DMS53 (cell line): ENCODE measurements around the gene TAF1.
"Not testable (repeated sequence)": the region's sequence is repeated elsewhere in the genome, so short reads cannot be mapped to it uniquely, and the experiment has no call there.

Experiments
- DNase-seq: peaks from one replicate; lab custom pipeline; 2025; lab: John Stamatoyannopoulos, UW

Gene TAF1

DNA sequence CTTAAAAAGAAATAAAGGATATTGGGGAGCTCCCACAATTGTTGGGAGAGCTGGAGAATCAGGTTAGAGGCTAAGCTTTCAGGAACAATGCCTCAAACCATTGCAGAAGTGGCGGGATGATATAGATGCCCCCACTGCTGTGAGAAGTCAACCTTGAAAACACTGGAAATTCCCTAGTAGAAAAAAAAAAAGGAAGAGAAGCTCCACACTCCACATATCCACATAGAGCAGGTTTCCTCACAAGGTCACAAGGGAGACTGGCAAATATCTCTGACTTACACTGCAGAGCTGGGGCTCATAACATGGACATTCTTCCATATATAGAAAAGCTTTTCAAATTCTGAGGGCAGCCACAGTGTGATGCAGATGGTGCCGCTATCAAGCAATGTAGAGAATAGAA lies 144.0 kb downstream of the TAF1 start:
- peak; percentile 27 for DNase-seq

DNA sequence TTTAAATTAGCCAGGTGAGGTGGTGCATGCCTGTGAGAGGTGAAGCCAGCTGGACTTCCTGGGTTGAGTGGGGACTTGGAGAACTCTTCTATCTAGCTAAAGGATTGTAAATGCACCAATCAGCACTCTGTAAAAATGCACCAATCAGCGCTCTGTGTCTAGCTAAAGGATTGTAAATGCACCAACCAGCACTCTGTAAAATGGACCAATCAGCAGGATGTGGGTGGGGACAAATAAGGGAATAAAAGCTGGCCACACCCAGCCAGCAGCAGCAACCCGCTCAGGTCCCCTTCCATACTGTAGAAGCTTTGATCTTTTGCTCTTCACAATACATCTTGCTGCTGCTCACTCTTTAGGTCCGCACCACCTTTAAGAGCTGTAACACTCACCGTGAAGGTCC lies 147.6 kb downstream of the TAF1 start:
- not testable (repeated sequence) for DNase-seq

DNA sequence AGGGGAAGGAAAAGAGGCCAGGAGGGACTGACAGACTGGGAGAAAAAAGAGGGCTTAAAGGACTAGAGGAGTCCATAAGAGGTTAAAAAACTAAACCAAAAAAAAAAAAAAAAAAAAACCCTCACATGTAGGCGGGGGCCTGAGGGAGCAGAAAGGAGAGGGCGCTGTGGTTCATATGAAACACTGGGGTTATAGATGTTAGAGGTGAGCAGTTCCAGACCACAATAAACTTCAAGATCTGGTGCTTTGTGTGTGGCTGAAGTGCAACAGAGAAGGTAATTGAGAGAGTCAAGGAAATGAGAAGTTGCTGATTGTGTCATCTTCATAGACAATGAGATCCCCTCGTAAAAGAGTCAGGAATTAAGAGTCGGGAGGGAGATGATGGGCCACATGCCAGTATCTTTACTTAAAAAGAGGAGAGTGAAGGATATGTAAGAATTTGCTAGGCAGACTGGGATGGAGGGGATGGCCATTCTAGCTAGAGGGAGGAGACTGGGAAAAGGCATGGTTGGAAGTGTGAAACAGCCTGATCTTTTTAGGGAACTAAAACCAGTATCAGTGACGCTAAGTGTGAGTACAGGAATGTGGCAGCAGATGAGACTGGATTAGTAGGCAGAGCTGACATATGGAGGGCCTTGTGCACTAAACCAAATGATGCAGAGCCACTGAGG lies 148.3 kb downstream of the TAF1 start:
- no peak for DNase-seq

DNA sequence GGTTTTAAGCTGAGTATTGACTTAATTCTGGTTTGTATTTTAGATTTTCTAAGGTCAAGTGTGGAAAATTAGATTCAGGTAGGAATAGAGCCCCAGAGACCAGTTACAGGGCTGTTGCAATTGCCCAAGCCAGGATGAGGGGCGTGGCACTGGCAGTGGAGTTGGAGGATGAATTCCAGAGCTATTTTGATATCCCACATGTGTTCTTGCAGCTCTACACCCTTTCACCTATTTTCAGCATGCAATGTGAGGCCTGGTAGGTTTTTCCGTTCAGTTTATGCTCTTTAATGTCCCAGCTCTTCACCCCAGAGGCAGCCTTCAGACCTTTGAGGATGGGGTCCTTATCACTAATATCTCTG lies 148.9 kb downstream of the TAF1 start:
- no peak for DNase-seq
